Measurements from ENCODE around the gene CAP1.
A peak's percentile ranks its signal among the peaks of the same experiment; 100 is the strongest.
"Not testable (repeated sequence)": the region's sequence is repeated elsewhere in the genome, so short reads cannot be mapped to it uniquely, and the experiment has no call there.

The CAP1 gene

GRCh38 chr1:40081871-40082270, 41.3 kb downstream of the CAP1 start:
- TF ChIP-seq POLR2A (IDR thresholded peaks at IDR 0.05; ENCODE audit: low read depth, low read length), result no peak

DNA sequence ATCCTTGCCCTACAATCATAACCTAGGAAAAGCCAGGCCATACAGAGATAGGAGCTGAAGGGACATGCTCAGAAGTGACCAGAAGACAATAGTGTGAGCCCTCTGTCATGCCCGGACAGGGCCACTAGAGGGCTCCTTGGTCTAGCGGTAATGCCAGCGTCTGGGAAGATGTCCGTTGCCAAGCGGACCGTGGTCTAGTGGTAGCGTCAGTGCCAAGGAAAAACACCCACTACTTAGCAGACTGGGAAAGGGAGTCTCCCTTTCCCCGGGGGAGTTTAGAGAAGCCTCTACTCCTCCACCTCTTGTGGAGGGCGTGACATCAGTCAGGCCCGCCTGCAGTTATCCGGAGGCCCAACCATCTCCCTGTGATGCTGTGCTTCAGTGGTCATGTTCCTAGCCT, 44.2 kb downstream of the CAP1 start:
- FAIRE-seq; DNase-seq (ENCODE audit: insufficient read length, low spot score): not testable (repeated sequence)

More at GRCh38 chr1:40081871-40082270, 41.3 kb downstream of the CAP1 start:
- no peak for DNase-seq (ENCODE audit: insufficient read length, low spot score)
- FAIRE-seq, result no peak

DNA sequence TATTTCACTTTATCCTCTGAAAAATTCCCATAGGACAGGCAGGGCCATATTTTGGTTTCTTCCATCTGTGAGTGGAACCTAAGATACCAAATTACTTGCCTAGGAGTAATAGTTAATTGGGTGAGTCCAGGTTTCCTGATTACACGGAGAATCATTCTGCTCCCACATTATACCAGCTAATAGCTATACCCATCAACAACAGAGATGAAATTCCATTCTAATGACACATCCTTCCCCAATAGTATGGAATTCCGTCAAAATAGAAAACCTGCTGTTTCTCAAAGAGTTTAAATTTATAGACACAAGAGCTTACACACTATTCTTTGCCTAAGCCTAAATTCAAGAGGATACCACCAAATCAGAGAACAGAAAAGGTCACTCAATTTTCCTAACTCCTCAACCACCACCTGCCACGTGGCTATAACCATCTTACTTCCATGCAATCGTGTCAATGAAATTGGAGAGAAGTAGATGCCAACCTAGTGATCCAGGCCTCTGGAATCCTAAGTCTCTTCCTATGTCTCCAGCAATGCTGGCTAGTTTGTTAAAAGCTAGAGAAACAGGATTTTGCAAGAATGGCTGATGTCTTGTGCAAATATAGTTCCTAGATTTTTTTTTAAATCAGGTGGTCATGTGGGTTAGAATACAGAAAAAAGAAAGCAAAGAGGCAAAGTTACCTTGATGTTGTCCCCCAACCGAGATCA, 50.3 kb downstream of the CAP1 start:
- DNase-seq (ENCODE audit: insufficient read length, low spot score) (no peak), FAIRE-seq (no peak)
- no peak for TF ChIP-seq POLR2A (IDR thresholded peaks at IDR 0.05; ENCODE audit: low read depth, low read length)

DNA sequence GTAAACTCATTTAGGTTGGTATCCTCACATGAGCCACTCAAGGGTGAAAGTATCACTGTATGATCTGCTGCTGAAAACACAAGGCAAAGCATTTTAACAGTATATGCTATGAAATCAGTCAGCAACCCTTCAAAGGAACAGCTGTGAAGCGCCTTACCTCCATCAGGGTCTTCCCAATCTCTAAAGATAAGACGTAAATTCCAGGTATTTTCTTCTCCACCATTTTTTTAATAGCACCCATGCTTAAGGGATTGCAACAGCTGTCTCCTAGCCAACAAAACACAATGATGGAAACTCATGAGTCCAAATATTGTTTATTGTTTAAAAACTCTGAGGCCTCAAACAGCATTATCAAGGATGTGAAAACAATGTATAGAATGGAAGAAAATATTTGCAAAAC, 51.7 kb downstream of the CAP1 start:
- FAIRE-seq (no peak), DNase-seq (ENCODE audit: insufficient read length, low spot score) (no peak)
- TF ChIP-seq POLR2A (IDR thresholded peaks at IDR 0.05; ENCODE audit: low read depth, low read length), result no peak

- DNase-seq (ENCODE audit: insufficient read length, low spot score) (no peak), FAIRE-seq (no peak)
- TF ChIP-seq POLR2A (IDR thresholded peaks at IDR 0.05; ENCODE audit: low read depth, low read length), result no peak
Observed at GRCh38 chr1:40092706-40093639, 52.4 kb downstream of the CAP1 start.

DNA sequence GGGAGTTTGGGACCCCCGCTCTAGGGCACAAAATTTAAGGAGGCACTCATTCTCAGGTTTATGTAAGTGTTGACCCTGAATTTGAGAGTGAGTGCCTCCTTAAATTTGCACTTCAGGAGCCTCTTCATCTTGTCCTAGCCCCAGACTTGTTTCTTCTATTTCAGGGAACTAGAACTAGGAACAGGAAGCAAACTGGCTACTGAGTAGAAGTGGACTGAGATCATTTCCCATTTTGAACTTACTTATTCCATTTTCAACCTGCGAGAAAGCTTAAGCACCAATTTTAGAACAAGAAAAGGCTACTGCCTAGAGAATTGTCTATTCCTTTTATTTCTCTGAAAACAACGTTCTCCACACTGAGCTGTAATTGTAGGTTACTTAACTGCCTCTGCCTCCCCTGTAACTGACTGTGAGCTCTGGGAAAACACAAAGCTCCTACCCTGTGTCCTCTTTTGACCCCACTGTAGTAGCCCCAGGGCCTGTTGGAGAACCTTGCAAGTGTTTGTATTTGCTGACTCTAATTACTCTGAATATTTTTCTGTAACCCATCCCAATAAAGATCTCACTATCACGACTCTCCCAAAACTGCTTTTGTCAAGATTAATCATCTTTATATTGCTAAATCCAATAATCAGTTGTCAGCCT, 54.1 kb downstream of the CAP1 start:
- no peak for TF ChIP-seq POLR2A (IDR thresholded peaks at IDR 0.05; ENCODE audit: low read depth, low read length)
- FAIRE-seq, result no peak
- DNase-seq (ENCODE audit: insufficient read length, low spot score), result no peak

- DNase-seq (ENCODE audit: insufficient read length, low spot score) (no peak), FAIRE-seq (no peak)
- no peak for TF ChIP-seq POLR2A (IDR thresholded peaks at IDR 0.05; ENCODE audit: low read depth, low read length)
Observed at GRCh38 chr1:40095806-40096205, 55.3 kb downstream of the CAP1 start.

DNA sequence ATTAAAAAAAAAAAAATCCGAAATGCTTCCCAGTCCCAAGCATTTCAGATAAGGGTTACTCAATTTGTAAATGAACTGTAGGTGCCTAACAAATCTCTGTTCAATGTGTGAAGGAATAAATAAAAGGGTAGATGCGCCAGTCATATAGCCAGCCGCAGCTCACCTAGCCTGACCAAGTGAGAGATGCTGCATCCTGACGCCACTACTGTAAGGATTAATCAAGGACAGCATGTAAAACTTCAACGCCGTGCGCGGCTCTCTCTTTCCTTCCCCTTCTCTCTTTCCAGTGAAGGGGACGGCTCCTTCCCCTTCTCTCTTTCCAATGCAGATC, 56.1 kb downstream of the CAP1 start:
- DNase-seq (ENCODE audit: insufficient read length, low spot score) (no peak), FAIRE-seq (no peak)
- no peak for TF ChIP-seq POLR2A (IDR thresholded peaks at IDR 0.05; ENCODE audit: low read depth, low read length)

DNA sequence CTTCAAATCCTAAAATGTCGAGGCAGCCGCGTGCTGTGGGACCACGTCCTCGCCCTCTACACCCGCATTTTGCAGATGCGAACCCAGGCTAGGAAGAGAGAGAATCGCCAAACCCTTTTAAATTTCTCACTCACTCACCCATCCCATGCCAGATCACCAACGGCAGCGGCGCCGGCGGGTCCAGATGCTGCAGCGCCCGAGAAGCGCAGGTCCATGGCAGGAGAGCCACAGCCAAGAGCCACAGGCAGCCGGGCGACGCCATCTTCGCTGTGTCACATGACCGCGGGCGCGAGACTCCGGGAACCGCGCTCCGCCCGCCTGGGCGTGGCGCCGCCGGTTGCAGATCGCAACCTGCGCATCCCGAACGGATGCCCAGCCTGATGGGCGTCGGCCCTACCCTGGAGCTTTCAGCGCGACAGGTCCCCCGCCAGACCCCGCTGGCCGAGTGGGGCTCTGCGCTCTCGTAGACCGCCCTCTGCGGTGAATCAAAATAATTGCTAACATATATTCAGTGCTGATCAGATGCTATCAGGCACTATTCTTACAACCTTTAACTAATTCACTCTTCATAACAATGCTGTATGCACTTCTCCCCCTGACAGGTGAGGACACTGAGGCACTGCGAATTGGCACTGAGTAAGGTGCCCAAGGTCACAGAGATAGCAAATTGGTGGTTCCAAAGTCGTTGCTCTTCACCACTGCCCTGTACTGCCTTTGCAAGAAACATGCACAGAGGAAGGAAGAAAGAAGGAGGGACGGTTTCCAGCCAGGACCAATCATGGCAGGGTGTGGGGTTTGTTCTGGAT, 56.7 kb downstream of the CAP1 start, which contains the start of gene PPT1:
Gene PPT1, minus strand, starts transcription at position 276 of the 806 bp plus-strand sequence. Its CDS starts 14 bp downstream, at position 262.
- DNase-seq (ENCODE audit: insufficient read length, low spot score), result peak; percentile 91
- FAIRE-seq, result peak; percentile 66
- TF ChIP-seq POLR2A (IDR thresholded peaks at IDR 0.05; ENCODE audit: low read depth, low read length), result peak; percentile 85

GRCh38 chr1:40102038-40102437, 61.5 kb downstream of the CAP1 start:
- no peak for TF ChIP-seq POLR2A (IDR thresholded peaks at IDR 0.05; ENCODE audit: low read depth, low read length)
- no peak for FAIRE-seq
- no peak for DNase-seq (ENCODE audit: insufficient read length, low spot score)

DNA sequence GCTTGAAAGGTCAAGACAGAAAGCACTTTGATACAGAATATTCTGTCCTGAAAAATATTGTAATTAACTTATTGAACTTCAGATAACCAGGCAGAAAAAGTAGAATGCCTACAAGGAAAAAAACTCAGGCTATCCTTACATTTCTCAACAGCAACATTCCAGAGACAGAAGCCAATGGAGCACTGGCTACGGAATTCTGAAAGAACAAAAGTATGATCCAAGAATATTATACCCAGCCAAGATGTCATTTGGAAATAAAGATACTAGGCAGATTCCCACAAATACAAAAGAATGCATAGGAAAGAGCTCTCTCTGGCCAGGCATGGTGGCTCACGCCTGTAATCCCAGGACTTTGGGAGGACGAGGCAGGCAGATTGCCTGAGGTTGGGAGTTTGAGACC, 62.4 kb downstream of the CAP1 start:
- no peak for TF ChIP-seq POLR2A (IDR thresholded peaks at IDR 0.05; ENCODE audit: low read depth, low read length)
- DNase-seq (ENCODE audit: insufficient read length, low spot score), result no peak
- FAIRE-seq, result no peak

- DNase-seq (ENCODE audit: insufficient read length, low spot score), result no peak
- no peak for TF ChIP-seq POLR2A (IDR thresholded peaks at IDR 0.05; ENCODE audit: low read depth, low read length)
- FAIRE-seq, result no peak
Observed at GRCh38 chr1:40105028-40105427, 64.5 kb downstream of the CAP1 start.

- no peak for TF ChIP-seq POLR2A (IDR thresholded peaks at IDR 0.05; ENCODE audit: low read depth, low read length)
- FAIRE-seq, result no peak
- DNase-seq (ENCODE audit: insufficient read length, low spot score), result no peak
Observed at GRCh38 chr1:40107290-40107959, 66.9 kb downstream of the CAP1 start.

Measured in H54 (cell line).